OCI-LY3 (cell line): ENCODE measurements around the gene ARID1B.

Experiments used
- CTCF ChIP-seq: fragments of 200-600, 300-600 bp; sonication (generic); IDR thresholded peaks from 2 replicates; pipeline ENCODE4 v1.5.1; 2014; ENCODE audit warnings: antibody characterized with exemption, low read length, low read depth
- EZH2phosphoT487 ChIP-seq: fragments of 200-600 bp; shearing (Covaris generic); IDR thresholded peaks from 2 replicates; pipeline ENCODE4 v1.6.1; 2018; ENCODE audit warnings: antibody characterized with exemption, mixed run types, low read depth

DNA sequence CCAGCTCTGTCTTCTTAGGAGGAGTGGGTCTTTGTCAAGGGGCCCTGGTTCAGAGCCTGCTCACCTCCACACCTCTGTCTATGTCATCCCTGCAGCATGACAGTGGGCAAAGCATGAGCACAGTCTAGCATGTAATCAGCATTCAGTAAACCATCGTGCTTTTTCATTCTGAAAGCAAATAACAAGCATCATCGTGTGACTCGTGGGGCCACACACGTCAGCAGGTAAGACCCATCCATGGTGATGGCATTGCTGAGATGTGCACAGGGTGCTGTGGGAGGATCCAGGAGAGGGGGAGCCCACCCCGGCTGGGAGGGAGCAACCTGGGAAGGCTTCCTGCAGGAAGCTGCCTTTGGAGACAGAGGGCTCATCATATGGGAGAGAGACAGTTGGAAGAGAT is 439.4 kb downstream of the ARID1B start:
- TF ChIP-seq CTCF (no peak), EZH2phosphoT487 (no peak)
